Ovary (tissue), 3 donors: Measurements from ENCODE around the gene GUCA2A.
"Not testable (repeated sequence)": the region's sequence is repeated elsewhere in the genome, so short reads cannot be mapped to it uniquely, and the experiment has no call there.

Experiments used
- EP300 ChIP-seq: sonication (generic); formaldehyde crosslinking; IDR thresholded peaks from one replicate; pipeline ENCODE4 v1.6.1; 2017; ENCODE audit warnings: antibody characterized with exemption
- POLR2A ChIP-seq: fragments of 450-650 bp; IDR thresholded peaks from one replicate; pipeline ENCODE4 v1.6.1; 2017; ENCODE audit warnings: antibody characterized with exemption, mild to moderate bottlenecking, moderate library complexity
- TF ChIP-seq, protein P1 (sequence below), 3 donors: fragments of 450-650 bp in 2 of 3; fragments of 200-600 bp in 1 of 3; IDR thresholded peaks; one replicate each; pipeline versions ENCODE4 v1.5.1 to v1.8.0; 2016 to 2022; ENCODE audit warnings: antibody characterized with exemption in 3 of 3, mild to moderate bottlenecking in 1 of 3
- donor health status: DM: no; HTN: no; CAD: no.

DNA sequence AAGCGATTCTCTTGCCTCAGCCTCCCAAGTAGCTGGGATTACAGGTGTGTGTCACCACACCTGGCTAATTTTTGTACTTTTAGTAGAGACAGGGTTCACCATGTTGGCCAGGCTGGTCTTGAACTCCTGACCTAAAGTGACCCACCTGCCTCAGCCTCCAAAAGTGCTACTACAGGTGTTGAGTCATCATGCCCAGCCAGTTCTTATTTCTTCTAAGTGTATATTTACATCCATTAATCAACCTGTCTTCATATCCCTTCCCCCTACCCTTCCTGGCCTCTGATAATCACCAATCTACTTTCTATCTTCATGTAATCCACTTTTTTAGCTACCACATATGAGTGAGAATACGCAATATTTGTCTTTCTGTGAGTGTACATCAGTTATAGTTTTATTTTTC is 42.4 kb upstream of the GUCA2A start:
- TF ChIP-seq POLR2A, EP300: not testable (repeated sequence)
- TF ChIP-seq, protein P1, sequence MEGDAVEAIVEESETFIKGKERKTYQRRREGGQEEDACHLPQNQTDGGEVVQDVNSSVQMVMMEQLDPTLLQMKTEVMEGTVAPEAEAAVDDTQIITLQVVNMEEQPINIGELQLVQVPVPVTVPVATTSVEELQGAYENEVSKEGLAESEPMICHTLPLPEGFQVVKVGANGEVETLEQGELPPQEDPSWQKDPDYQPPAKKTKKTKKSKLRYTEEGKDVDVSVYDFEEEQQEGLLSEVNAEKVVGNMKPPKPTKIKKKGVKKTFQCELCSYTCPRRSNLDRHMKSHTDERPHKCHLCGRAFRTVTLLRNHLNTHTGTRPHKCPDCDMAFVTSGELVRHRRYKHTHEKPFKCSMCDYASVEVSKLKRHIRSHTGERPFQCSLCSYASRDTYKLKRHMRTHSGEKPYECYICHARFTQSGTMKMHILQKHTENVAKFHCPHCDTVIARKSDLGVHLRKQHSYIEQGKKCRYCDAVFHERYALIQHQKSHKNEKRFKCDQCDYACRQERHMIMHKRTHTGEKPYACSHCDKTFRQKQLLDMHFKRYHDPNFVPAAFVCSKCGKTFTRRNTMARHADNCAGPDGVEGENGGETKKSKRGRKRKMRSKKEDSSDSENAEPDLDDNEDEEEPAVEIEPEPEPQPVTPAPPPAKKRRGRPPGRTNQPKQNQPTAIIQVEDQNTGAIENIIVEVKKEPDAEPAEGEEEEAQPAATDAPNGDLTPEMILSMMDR (IDR thresholded peaks at IDR 0.05), result not testable (repeated sequence)
